HG02763 (cell line): Measurements from ENCODE around the gene SPON2.

ENCODE experiments used
- ATAC-seq: cut with Tn5 transposase; IDR thresholded peaks from one replicate; pipeline ENCODE4 v1.9.1; 2021; ENCODE audit warnings: mild to moderate bottlenecking, moderate library complexity; ENCODE audit not compliant: unreplicated experiment

The SPON2 gene

DNA sequence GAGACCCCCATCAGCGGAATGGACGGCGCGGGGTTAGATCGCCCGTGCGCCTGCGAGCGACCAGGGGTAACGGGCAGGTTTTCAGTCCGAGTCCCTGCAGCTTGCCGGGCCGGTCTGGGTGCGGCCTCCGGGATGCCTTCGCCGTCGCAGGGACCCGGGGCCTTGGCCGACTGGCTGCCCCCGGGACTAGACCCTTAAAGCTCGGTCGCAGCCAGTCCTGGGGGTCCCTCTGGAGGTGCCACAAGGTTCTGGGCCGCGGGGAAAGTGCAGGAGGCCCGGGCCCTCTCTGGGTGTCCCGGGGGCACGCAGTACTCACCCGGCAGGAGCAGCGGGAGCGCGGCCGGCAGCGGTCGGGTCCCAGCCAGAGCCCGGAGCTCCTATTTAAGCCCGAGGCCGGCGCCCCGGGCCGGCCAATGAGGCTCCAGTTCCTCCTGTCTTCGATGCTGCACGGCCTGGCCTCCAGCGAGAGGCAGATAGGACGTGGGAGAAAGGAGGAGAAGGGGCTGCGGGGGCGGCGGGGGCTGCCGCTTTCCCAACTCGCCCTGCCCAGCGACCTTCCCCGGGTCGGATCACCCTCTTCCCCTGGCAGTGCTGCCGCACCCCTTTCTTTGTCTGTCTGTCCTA, at the start of gene SPON2:
SPON2 (minus strand) TSS at position 356 of the 624 bp plus-strand sequence.
- no peak for ATAC-seq

DNA sequence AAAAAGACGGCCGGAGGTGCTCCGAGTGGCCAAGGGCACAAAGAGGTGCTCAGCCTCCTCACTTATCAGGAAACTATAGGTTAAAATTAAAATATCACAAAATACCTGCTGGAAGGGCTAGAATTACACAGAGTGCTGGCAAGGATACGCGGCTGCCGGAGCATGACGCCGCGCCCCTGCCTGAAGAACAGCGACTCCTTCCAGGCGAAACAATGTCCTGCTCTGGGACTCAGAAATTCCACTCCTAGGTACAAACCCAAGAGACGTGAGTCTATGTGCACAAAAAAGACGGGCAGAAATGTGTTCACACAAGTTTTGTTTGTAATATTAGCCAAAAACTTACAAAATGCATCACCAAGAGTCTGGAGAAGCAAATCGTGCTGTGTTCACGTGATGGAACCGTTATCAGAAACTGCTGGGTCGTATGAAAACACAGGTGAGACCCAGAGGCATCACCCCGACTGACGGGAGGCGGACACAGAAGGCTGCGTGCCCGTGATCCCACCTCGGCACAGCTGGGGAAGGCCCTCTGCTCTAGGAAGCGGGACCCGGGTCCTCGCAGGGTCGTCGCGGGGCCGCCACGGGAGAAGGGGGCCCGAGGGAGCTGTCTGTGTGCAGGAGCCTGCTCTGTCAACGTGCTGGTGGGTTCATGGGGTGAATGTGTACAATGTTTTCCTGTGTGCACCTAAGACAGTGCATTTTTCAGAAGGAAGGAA, 48.9 kb upstream of the SPON2 start:
- ATAC-seq: no peak

DNA sequence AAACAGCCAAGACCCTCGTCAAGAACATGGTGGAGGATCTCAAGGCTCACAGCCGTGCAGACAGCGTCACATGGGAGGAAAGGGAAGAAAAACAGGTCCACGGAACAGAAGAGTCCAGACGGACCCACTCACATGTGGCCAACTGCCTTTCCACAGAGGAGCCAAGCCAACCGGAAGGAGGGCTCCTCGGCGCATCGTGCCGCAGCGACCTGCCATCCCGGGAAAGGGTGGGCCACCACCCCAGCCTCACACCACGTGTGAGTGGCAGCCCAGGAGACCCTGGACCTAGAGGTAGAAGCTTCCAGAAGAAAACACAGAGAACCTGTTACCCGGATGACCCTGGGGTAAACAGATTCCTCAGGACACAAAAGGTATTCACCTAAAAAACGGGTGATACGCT, 48.2 kb upstream of the SPON2 start:
- no peak for ATAC-seq

DNA sequence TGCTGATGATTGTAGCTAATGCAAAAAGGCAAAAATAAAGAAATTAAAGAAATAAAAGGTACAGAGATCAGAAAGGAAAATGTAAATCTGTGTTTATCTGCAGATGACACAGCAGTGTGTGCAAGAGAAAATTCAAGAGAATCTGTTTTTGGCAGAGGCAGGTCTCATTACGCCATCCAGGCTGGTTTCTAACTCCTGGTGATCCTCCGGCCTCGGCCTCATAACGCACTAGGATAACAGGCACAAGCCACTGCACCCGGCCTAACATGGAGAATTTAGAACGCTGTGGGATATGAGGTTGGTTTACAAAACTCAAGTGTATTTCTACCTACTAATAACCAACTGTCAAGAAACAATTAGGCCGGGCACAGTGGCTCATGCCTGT, 47.2 kb upstream of the SPON2 start:
- ATAC-seq: no peak

DNA sequence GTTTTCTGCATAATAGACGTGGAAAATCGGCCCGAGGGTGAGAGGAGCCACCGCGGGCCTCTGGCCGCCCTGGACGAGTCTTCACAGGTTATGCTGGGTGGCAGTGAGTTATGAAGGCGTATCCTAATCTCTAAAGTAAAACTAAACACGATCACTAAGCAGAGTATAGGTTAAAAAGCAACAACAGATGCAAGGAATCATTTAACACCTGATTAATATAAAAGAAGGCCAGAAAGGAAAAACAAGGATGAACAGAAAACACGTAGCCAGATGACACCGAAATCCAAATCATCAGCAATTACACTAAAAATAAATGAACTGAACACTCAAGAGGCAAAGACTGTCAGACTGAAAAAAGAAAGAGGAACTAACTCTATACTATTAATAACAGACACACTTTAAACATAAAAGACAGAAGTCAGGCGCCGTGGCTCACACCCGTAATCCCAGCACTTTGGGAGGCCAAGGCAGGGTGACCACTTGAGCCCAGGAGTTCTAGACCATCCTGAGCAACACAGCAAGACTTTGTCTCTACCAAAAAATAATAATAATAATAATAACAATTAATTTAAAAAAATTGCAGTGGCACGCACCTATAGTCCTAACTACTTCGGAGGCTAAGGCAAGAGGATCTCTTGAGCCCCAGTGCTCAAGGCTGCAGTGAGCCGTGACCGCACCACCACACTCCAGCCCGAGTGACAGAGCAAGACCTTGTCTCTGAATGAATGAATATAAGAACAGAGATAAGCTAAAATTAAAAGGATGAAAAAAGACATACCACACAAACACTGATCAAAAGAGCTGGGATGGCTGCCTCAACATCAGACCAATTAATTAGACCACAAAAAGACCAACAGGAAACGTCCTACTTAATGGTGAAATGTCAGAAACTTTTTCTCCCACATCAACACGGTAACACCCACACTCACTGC, 46.5 kb upstream of the SPON2 start:
- peak; percentile 51 for ATAC-seq

DNA sequence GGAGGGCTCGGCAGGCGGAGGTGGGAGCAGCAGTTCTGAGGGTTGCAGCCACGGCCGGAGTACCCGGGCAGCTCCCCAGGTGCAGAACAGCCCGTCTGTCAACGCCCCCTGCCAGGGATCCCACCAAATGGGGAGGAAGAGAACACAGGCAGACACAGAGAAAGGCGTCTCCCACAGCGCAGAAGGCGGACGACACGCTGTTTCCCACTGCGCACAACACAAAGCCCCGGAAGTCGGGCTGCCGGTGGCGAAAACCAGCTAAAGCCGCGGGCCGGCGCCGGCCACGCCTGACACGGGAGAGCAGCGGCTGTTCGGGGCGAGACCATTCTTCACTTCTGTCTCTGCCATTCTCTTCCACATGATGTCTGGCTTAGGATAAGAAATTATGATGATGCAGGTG, 45.0 kb upstream of the SPON2 start:
- no peak for ATAC-seq

DNA sequence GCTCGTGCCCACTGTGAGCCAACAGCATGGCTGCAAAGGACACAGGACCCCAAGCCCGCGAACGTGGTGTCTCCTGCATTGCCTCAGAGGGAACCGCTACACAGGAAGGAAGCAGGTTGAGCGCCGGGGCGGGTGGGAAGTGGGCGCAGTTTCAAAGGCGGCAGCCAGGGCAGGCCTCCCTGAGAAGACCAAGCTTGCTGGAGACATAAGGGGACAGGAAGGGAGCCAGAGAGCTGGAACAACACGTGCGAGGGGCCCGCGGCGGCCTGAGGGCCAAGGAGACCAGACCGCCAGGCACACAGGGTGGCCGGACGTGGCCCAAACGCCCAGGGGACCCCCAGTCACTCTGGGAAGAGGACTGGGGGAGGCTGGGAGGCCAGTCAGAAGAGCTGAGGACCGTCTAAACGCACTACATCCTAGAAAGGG, 44.5 kb upstream of the SPON2 start:
- no peak for ATAC-seq

DNA sequence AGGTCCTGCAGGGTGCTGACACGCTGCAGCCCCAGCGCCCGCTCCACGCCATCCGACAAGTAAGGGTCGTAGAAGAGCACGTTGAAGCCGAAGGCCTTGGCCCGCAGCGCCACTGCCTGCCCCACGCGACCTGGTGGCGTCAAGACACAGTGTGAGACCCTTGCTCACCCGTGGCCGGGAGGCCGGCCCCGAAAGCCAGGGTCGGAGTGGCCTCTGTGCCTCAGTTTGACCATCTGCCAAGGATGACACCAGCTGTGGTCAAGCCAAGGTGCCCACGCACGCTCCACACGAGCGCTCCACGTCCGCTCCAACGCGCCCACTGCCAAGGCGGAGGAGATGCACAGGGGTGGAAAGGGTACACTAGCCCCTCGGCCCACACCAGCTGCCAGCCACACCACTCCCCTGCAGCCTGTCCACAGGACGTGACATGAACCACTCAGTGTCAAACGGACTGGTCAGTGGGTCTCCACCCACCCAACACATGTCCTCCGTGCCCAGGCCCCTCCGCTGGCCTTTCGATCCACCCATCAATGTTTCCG, 43.8 kb upstream of the SPON2 start:
- no peak for ATAC-seq

DNA sequence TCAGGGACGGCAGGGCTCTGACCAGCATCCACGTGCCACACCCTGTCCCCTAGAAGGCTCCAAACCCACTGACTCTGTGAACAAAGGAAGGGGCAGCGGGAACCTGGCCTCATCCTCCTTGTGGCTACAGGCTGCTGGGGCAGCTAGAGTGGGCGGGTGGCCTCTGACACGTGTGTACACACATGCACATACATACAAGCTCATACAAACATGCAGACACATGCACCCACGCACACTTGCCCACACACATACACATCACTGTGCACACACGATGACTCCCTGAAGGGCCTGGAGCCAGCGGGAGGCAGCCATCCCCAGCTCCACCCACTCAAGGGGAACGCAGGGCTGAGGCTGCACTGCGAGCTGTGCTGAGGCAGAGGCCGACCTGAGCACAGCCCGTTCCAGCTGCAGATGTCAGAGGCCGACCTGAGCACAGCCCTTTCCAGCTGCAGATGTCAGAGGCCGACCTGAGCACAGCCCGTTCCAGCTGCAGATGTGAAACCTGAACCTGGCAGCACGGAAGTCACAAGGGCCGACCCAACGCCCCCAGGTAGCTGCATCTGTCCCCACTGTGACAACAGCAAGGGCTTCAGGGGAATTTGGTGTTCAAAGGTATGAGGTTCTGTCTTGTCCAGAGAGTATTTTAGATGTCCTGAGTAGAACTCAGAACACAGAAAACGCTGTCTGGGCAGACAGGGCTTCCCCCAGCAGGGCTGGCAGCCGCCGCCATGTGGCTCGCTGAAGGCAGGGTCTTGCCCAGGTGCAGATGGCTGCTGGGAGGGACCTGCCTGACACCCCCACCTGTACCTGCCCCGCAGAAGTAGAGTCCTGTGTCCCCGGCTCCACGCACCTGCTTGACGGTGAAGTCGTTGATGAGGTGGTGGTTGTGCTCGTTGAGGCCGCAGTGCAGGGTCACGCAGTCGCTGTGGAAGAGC, 43.0 kb upstream of the SPON2 start:
- peak; percentile 38 for ATAC-seq

DNA sequence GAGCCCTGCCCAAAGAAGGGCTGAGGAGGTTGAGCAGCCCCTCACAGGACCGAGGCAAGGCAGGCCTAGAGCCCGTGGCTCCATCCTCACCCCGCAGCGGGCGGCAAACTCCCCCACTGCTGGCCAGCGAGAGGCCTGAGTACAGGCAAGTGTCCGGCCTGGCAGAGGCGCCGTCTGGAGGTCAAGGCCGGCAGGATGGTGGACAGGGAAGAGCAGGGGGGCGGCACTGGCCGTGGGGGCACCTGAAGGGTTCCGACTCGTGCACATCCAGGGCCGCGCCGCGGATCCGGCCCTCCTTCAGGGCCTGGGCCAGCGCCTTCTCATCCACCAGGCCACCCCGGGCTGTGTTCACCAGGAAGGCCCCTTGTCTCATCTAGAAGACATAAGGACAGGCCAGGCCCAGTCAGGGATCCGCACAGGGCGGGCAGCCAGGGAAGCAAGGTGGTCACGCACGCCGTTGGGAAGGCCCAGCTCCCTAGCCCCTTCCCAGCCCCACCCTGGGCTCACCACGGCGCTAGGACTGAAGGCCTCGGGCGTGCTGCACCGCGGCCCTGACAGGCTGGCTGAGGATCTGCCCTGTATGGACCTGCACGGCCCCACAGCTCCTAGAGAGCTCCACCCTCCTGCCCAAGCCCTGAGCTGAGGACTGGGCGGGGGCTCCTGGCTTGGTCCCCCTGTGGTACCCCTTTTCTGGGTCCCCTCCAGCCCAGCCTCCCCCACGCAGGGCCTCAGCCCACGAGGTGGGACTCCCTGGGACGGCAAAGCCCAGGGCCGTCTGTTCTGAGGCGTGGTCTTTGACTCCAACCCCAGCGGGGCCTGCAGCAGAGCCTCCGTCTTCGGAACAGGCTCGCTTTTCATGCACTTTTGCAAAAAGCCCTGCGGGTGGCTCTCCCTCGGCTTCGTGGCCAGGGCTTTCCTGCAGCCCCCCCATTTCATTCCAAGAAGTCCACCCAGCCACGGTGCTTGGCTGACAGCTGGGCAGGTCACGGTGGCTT, 42.0 kb upstream of the SPON2 start:
- no peak for ATAC-seq

DNA sequence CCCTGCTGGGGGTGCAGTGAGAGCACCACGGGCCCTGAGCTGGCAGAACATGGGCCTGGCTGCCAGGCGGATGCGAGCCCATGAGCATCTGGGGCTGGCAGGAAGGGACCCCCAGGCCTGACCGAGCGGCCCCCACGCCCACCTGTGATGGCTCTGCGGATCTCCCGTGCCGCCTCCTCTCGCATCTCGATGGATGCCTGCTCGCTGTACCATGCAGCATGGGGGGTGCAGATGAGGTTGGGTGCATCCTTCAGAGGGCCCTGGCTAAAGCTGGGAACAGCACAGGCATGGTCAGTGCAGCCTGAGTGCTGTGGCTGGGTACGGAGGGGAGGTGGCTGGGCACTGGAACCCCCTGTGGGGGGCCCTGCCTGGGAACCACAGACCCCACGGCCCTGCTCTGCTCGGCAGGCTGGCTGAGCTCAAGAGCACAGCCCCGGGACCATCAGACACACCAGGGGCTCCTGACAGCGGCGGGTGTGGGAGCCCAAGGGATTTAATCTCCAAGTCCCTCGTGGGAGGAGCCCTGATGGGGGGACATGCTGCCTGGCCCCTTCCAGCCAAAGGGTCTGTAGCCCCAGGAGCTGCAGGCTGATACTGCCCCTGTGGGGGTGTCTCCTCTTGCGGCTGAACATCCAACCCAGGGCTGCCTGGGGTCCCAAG, 41.1 kb upstream of the SPON2 start:
- ATAC-seq: no peak

DNA sequence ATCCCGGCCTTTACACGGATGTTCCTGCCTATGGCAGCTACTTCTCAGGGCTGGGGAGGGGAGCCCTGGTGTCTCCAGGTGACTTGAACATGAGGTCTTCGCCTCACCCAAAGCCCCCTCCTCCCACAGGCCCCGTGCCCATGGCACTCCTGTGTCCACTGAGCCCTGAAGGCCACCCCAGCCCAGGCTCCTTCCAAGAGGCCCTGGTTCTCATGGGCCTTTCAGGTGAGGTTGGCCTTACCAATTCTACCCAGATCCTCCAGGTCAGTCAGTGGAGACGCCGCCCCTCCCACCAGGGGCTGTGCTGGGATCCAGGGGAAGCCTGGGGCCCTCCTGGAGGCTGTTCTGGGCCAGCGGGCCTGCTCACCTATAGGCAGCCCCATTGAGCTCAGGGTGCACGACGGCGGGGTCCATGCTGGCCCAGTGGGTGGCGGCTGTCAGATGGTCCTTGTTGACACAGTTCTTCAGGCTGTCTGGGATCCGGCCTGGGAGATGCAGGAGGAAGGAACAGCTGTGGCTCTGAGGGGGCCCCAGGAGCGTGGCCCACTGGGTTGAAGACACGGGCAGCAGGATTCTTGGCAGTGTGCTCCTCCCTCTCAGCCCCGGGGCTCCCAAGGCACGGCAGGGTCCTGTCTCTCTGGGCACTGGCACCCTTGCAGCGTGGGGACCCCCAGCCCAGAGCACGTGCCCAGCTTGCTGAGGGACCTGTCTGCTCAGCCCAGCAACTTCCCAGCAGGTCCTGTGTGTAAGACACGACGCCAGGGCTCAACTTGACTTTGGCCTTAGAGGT, 40.4 kb upstream of the SPON2 start:
- ATAC-seq: no peak

DNA sequence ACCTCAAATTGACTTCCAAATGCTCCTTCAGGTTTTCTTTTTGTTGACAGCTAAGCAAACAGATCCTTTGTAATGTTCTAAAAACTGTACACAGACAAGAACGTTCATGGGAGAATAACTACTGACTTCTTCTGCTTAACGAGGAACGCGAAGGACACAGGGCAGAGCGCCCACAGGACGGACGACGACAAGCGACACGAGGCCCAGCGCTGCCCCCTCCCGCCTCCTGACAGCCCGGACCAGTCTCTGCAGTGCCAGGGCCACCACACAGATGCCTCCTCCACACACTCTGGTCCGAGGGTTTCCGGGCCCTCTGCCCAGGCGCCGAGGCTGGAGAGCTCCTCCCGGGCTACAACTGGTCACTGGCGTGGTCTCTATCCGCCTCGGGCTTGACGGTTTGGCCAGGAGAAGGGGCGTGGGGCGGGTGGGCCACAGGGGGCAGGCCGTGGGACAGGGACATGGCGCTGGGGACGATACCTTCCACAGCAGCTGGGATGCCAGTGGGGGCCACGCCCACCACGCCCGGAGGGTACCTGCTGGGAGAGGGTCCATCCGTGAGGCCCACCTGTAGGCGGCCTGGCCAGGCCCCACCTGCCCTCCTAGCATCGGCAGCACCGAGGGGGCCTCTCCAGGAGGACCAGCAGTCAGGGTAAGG, 39.6 kb upstream of the SPON2 start:
- no peak for ATAC-seq

DNA sequence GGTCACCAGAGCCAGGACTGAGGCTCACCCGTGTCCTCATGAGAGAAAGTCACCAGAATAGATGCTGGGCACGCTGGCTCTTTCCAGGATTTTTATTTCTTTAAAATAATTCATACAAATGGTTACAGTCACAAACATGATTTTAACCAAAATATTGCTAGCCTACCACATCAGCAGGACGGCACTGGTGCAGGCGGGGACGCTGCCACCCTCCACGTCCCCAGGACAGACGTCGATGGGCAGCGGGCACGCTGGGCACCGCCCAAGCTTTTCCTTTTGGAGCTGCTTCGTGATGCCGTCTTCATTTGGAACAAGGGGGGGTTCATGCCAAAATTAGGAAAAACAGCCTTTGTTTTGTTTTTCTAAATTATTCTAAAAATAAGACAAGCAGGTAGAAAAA, 39.0 kb upstream of the SPON2 start:
- ATAC-seq: no peak

DNA sequence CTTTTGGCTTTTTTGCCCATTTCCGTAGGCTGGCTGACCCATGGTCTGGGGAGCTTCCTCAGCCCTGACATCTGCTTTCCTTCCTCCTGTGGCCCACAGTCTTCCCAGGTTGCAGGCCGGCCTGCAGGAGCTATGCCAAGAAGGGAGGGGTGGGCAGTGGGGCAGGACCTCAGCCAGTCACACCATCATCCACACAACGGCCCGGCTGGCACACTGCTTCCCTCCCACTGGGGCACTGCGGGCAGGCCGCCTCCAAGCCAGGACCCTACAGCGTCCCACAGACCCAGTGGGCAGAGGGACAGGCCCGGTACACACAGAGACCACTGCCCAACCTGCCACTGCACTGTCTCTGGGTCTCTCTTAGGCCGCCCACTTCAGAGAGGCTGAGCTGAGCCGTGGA, 38.6 kb upstream of the SPON2 start:
- ATAC-seq: no peak

DNA sequence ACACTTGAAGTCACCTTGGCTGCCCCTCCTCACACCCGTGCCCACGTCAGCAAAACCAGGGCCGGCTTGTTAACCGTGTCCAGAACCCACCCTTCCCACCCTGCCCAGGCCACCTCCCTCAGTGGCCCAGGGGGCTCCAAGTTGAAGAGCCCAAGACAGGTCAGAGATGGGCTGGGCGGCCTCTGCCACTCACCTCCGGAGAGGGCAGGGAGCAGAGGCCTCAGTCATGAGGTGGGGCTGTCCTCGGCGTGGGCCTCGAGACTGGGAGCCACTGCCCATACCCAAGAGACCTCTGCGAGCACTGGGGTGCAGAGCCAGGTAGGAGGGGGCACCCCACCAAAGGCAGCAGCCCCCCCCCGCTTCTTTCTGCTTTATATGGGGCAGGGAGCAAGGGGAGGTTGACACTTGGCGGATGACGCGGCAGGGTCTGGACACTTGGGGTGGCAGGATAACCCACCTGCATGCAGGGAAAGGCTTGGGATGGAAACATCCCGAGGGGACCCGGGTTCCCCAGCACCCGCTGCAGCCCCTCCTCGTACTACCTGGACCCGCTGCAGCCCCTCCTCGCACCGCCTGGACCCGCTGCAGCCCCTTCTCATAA, 38.0 kb upstream of the SPON2 start:
- ATAC-seq: no peak

DNA sequence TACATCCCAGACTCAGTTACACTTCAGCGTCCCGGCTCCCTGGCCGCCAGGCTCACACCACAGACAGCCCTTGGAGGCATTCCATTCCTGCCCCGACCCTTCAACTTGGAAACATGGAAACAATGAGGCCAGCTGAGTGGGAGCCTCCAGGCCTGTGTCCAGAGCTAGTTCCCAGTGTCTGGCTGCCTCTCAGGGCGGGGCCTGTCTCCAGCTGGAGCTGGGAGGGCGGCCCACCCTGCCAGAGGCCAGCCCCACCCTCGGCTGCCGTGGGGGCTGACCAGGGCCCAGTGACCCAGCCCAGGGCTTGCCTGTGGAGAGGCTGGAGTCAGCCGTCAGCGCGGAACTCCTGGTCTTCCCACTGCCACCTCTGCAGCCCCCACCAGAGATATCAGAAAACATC, 37.4 kb upstream of the SPON2 start:
- no peak for ATAC-seq
